AG04449 (cell line): ENCODE results near the gene EHMT2.

Experiments used
- CTCF ChIA-PET: fragments of 350-600 bp; formaldehyde crosslinking; extraction: SDS; loops from one replicate; lab custom pipeline; 2021; ENCODE audit warnings: antibody characterized with exemption; lab: Yijun Ruan, JAX
- POLR2A ChIA-PET: fragments of 400-600, 350-600 bp; formaldehyde crosslinking; extraction: SDS; loops from one replicate; lab custom pipeline; 2020; ENCODE audit warnings: antibody characterized with exemption, inconsistent platforms; lab: Yijun Ruan, JAX
- DNase-seq: peaks from one replicate; pipeline ENCODE4 v3.0.0-alpha.2; 2010; ENCODE audit warnings: low read depth, low spot score
- H3K4me3 ChIP-seq: 2 replicates; pipeline ENCODE4 v1.5.1; 2011; ENCODE audit warnings: low read depth, mild to moderate bottlenecking, control low read depth, low read length
- CTCF ChIP-seq: IDR thresholded peaks from one replicate; pipeline ENCODE4 v1.5.1; 2011; ENCODE audit warnings: mild to moderate bottlenecking, moderate library complexity, low read length, control low read depth, inconsistent platforms; ENCODE audit not compliant: insufficient read depth; ENCODE audit errors: missing control alignments

EHMT2 gene

DNA sequence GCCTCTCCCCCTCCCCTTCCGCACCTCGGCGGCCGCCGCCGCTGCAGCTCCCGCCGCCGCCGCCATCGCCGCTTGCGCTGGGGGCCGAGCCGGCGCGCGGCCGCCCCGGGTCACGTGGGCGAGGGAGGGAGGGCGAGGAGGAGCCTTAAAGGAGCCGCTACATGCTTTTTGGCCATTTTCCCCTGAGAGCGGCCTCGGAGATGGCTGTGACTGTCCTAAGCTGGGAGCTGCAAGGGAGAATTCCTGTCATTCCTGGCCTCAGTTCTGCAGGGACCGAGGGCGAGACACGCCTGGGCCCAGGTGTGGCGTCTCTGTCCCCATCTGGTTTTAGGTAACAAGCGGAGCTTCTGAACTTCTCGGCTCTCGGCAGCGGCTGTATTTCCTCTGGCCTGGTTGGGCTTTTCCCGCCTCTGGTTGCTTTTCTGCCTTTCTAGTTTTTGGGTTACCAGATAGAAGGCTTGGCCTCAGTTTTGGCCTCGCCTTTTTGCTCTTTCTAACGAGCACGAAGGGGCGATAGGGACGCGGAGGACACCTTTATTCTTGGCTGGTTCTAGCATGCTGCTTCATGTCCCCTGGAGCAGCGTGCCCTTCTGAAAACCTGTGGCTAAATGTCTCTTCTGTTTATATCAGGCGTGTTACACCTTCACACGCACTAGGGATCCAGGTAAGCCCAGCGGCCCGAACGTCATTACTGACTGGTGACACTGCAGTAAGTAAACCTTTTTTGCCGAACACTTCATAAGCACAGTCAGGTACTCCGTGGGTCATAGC, at the start of gene EHMT2:
Gene EHMT2 (minus strand): TSS at position 87 of the 771 bp plus-strand sequence. CDS start 21 bp downstream, at position 66.
- POLR2A ChIA-PET: interaction anchor here (0.6 to 1.9 kb wide), 12 partner anchors 10 to 1341 kb away, joined by 3 to 8 read pairs (median 3); partner anchors contain the start of genes DXO, GPANK1, HSPA1B and NELFE

DNA sequence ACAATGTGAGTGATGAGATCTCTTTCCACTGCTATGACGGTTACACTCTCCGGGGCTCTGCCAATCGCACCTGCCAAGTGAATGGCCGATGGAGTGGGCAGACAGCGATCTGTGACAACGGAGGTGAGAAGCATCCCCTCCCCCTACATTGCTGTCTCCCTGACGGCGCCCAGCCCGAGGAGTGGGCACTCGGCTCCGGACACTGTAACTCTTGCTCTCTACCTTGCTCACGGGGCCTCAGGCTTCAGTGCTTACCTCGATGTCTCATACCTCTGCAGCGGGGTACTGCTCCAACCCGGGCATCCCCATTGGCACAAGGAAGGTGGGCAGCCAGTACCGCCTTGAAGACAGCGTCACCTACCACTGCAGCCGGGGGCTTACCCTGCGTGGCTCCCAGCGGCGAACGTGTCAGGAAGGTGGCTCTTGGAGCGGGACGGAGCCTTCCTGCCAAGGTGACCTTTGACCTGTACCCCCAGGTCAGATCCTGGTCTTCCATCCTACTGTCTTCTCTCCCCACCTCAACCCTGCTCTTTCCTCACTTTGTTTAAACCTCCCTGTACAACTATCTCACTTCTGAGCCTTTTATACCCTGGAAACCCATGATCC, 49.7 kb upstream of the EHMT2 start:
- CTCF ChIA-PET: interaction anchor here (0.8 to 7.4 kb wide), 3 partner anchors 7 to 67 kb away, joined by 3 to 94 read pairs (median 3); no protein-coding TSS in a partner anchor
- POLR2A ChIA-PET: no interaction called here
- no peak for TF ChIP-seq CTCF
- no peak overlapping the region for H3K4me3 ChIP-seq
- no peak for DNase-seq

More for the DNA sequence above, at the start of gene EHMT2:
- no peak for DNase-seq
- H3K4me3 ChIP-seq: peak within 1 kb of the TSS; percentile 97
- TF ChIP-seq CTCF: no peak
- CTCF ChIA-PET: interaction anchor here (0.6 to 2.6 kb wide), 7 partner anchors 9 to 747 kb away, joined by 3 to 24 read pairs (median 4); no protein-coding TSS in a partner anchor

- ChIA-PET POLR2A (interaction anchor here (0.8 kb wide), 1 partner anchor 22 kb away, joined by 3 read pairs; no protein-coding TSS in a partner anchor), CTCF (interaction anchor here (1.1 to 1.6 kb wide), 2 partner anchors 11 kb away, joined by 4 to 5 read pairs; no protein-coding TSS in a partner anchor)
- TF ChIP-seq CTCF: no peak
- DNase-seq: no peak
- no peak overlapping the region for H3K4me3 ChIP-seq
These were observed 48.9 kb upstream of the EHMT2 start for GRCh38 chr6:31946370-31946885.

DNA sequence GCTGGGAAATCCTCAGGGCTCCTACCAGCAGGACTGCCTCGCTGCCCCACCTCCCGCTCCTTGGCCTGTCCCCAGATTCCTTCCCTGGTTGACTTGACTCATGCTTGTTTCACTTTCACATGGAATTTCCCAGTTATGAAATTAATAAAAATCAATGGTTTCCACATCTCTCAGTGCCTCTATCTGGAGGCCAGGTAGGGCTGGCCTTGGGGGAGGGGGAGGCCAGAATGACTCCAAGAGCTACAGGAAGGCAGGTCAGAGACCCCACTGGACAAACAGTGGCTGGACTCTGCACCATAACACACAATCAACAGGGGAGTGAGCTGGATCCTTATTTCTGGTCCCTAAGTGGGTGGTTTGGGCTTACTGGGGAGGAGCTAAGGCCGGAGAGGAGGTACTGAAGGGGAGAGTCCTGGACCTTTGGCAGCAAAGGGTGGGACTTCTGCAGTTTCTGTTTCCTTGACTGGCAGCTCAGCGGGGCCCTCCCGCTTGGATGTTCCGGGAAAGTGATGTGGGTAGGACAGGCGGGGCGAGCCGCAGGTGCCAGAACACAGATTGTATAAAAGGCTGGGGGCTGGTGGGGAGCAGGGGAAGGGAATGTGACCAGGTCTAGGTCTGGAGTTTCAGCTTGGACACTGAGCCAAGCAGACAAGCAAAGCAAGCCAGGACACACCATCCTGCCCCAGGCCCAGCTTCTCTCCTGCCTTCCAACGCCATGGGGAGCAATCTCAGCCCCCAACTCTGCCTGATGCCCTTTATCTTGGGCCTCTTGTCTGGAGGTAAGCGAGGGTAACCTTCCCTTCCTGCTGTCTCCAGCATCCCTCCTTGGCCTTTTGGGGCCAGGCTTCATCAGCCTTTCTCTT, 48.2 kb upstream of the EHMT2 start, which contains the start of gene CFB:
Gene CFB (plus strand): TSS at position 589 of the 863 bp plus-strand sequence. CDS start 127 bp downstream, at position 716.
- peak within 1 kb of the TSS; percentile 16 for H3K4me3 ChIP-seq
- CTCF ChIA-PET: interaction anchor here (0.9 to 1.8 kb wide), 4 partner anchors 11 to 57 kb away, joined by 3 to 6 read pairs (median 4); no protein-coding TSS in a partner anchor

DNA sequence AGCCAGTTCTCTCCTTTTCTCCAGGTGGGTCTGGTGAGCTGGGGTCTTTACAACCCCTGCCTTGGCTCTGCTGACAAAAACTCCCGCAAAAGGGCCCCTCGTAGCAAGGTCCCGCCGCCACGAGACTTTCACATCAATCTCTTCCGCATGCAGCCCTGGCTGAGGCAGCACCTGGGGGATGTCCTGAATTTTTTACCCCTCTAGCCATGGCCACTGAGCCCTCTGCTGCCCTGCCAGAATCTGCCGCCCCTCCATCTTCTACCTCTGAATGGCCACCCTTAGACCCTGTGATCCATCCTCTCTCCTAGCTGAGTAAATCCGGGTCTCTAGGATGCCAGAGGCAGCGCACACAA, 47.6 kb upstream of the EHMT2 start:
- ChIA-PET CTCF (interaction anchor here (0.9 to 1.8 kb wide), 5 partner anchors 8 to 56 kb away, joined by 3 to 8 read pairs (median 5); no protein-coding TSS in a partner anchor), POLR2A (no interaction called here)
- TF ChIP-seq CTCF: no peak
- H3K4me3 ChIP-seq: no peak overlapping the region
- DNase-seq: no peak

More for the DNA sequence above, 48.2 kb upstream of the EHMT2 start, which contains the start of gene CFB:
- TF ChIP-seq CTCF: no peak
- DNase-seq: no peak
- POLR2A ChIA-PET: interaction anchor here (0.8 kb wide), 1 partner anchor 23 kb away, joined by 3 read pairs; no protein-coding TSS in a partner anchor
